Epithelial cell of proximal tubule (primary cell): ENCODE results near the gene PRKAR1B. TPM values are rescaled to one million over a fixed set of nuclear protein-coding genes. Genes with fewer than 3 reads are reported as not detected.

ENCODE experiments used
- DNase-seq: peaks from one replicate; pipeline ENCODE4 v3.0.0-alpha.2; 2011; ENCODE audit warnings: low read depth
- H3K4me3 ChIP-seq: 2 replicates; pipeline ENCODE4 v1.5.1; 2011; ENCODE audit warnings: low read depth, mild to moderate bottlenecking, low read length
- CTCF ChIP-seq: conservative IDR thresholded peaks from 2 replicates; pipeline ENCODE4 v1.5.1; 2012; ENCODE audit warnings: low read depth, mild to moderate bottlenecking, low read length
- total RNA-seq: library from RNA; depleted of rRNA; stranded (reverse); fragments of >200 nt; gene quantifications from 2 replicates; pipeline ENCODE4 v1.2.3, GENCODE V29; 2015

PRKAR1B gene
- total RNA-seq, 1 donor from 2014 or later: 12.2 TPM

GRCh38 chr7:703049-703448 lies 24.0 kb downstream of the PRKAR1B start:
- no peak for DNase-seq
- TF ChIP-seq CTCF: no peak
- H3K4me3 ChIP-seq: no peak overlapping the region

GRCh38 chr7:701086-701671 lies 25.9 kb downstream of the PRKAR1B start:
- TF ChIP-seq CTCF: no peak
- no peak for DNase-seq

GRCh38 chr7:699476-700170 lies 27.5 kb downstream of the PRKAR1B start:
- no peak for DNase-seq
- no peak for TF ChIP-seq CTCF

More at GRCh38 chr7:701086-701671, 25.9 kb downstream of the PRKAR1B start:
- no peak overlapping the region for H3K4me3 ChIP-seq

GRCh38 chr7:698515-699475 lies 28.3 kb downstream of the PRKAR1B start:
- no peak for DNase-seq
- TF ChIP-seq CTCF: no peak
- no peak overlapping the region for H3K4me3 ChIP-seq

More at GRCh38 chr7:699476-700170, 27.5 kb downstream of the PRKAR1B start:
- no peak overlapping the region for H3K4me3 ChIP-seq

- no peak for TF ChIP-seq CTCF
- DNase-seq: no peak
- H3K4me3 ChIP-seq: no peak overlapping the region
Measured at GRCh38 chr7:696812-697551, 30.1 kb downstream of the PRKAR1B start.

- no peak overlapping the region for H3K4me3 ChIP-seq
- DNase-seq: no peak
- TF ChIP-seq CTCF: no peak
Measured at GRCh38 chr7:696426-696811, 30.7 kb downstream of the PRKAR1B start.
